Raji (cell line): ENCODE results near the gene OR2Z1.

Source experiments
- POLR2A ChIP-seq: IDR thresholded peaks from 2 replicates; pipeline ENCODE4 v1.6.1; 2011; ENCODE audit warnings: low read depth, low read length, control low read depth; ENCODE audit not compliant: insufficient read depth

Gene OR2Z1

DNA sequence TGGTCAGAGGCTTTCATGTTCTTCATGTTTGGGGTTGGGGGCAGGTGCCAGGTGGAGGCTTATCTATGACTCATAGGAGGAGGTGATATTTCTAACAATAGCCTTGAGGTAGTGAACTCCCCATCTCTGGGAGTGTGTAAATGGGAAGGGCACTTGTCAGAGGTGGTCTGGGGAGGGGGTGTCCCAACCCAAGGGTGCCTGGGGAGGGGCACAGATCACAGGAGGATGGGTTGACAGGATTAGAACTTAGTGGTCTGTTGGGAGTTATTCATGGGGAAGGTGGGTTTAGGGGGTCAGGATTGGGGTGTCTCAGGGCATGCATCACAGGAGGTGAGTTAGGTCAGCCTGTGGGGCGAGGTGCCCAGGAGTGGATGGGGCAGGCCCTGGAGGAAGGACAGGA lies 24.4 kb upstream of the OR2Z1 start:
- TF ChIP-seq POLR2A: no peak

GRCh38 chr19:8697671-8698432 lies 23.6 kb upstream of the OR2Z1 start:
- TF ChIP-seq POLR2A: no peak

DNA sequence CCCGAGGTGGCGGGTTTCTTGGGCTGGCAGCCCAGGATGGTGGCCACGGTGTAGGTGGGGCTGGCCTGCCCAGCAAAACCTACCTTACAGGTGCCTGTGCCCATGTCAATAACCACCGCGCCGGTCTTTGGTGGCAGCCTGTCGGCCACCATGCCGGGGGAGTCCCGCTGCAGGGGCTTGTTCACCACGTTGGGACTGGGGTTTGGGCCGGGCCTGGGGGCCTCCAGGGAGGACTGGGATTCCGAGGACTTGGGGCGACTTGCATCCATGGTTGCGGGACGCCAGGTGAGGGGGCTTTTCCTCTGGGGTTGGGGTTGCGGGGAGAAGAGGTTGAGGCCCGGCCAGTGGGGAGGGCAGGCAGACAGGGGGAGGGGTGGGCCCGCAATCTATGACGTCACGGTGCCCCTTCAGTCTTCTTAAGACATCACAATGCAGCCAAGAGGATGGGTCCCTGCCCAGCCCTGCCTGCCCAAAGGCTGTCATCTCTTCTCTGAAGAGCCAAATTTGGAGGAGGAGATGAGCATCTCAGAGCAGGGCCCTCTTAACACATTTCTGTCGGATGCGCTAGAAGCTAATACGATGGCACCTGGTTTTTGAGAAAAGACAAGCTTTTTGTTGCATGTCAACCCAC lies 22.9 kb upstream of the OR2Z1 start, which contains the start of gene ACTL9:
ACTL9 (minus strand) TSS at position 363 of the 631 bp plus-strand sequence; CDS start at position 269, 94 bp downstream.
- TF ChIP-seq POLR2A: no peak

GRCh38 chr19:8699908-8700307 lies 21.5 kb upstream of the OR2Z1 start:
- TF ChIP-seq POLR2A: no peak

DNA sequence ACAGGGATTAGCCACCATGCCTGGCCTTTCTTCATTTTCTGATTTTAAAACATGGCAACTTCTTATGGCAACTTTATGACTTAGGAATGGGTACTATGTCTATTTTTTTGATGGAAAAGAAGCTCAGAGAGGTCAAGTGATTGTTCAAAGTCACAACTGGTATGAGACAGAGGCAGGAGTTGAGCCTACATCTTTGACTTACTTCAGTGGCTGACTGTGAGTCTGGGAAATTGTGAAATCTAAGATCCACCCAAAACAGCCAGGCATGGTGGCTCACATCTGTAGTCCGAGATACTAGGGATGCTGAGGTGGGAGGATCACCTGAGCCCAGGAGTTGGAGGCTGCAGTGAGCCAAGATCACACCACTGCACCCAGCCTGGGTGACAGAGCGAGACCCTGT lies 20.5 kb upstream of the OR2Z1 start:
- no peak for TF ChIP-seq POLR2A

- no peak for TF ChIP-seq POLR2A
Observed at GRCh38 chr19:8702350-8702749, 19.1 kb upstream of the OR2Z1 start.

DNA sequence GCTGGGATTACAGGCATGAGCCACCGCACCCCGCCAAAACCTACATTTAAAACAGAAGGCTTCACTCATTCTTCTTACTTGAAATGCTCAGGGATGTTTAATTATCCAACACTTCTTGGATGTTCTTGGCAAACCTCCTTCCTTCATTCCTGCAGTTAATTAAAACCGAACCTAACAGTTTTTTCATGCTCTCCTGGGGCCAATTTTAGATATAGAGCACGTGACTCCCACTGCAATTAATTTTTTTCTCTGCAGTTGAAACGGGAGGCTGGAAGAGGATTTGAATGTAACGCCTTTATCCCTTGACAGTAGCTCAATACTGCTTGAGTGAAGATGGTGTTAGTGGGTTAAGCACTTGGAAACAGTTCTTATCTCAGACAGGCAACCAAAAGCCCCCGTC lies 18.2 kb upstream of the OR2Z1 start:
- no peak for TF ChIP-seq POLR2A

DNA sequence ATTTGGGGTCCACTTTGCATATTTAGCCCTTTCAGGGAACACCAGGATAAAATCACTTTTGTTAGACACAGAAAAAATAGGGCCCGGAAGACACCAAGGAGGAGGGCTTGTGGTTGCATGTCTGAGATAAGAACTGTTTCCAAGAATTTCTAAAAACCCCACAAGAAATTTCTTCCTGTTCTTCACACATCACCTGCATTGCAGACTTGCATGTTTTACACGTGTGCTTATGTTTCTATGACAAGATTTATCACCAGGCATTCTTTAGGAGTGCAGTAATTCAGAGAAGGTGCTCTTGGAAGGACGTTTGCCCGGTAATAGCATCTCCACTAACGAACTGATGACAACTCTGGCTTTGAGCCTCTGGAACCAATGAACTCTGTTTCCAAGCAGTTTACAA lies 15.7 kb upstream of the OR2Z1 start:
- TF ChIP-seq POLR2A: no peak

DNA sequence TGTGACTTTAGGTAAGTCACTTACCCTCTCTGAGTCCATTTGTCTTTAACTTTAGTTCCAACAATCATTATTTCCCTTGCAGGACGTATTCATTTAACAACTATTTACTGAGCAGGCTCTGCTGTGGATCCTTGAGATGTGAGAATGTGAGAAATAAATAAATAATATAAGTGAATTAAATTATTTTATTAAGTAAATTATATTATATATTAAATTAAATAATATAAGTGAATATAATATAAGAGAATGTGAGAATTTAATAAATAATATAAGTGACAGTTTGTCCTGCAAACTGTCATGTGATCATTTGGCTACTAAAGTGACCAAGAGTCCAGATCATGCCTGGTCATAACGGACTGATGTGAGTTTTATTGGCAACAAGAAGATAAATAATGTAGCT lies 598 bp downstream of the OR2Z1 start:
- no peak for TF ChIP-seq POLR2A

- TF ChIP-seq POLR2A: no peak
Observed at GRCh38 chr19:8724276-8724675, 2.8 kb downstream of the OR2Z1 start.

DNA sequence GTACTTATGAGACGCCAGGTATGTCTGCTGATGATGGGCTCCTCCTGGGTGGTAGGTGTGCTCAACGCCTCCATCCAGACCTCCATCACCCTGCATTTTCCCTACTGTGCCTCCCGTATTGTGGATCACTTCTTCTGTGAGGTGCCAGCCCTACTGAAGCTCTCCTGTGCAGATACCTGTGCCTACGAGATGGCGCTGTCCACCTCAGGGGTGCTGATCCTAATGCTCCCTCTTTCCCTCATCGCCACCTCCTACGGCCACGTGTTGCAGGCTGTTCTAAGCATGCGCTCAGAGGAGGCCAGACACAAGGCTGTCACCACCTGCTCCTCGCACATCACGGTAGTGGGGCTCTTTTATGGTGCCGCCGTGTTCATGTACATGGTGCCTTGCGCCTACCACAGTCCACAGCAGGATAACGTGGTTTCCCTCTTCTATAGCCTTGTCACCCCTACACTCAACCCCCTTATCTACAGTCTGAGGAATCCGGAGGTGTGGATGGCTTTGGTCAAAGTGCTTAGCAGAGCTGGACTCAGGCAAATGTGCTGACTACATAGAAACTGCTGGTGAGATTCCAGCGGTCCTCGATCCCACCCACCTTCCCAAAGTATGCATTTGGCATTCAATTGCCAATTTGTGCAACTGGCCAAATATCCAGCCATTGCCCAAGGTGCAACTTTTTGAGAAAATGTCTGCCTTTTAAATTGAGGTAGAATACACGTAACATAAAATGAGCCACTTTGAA lies 10.2 kb downstream of the OR2Z1 start:
- TF ChIP-seq POLR2A: no peak

DNA sequence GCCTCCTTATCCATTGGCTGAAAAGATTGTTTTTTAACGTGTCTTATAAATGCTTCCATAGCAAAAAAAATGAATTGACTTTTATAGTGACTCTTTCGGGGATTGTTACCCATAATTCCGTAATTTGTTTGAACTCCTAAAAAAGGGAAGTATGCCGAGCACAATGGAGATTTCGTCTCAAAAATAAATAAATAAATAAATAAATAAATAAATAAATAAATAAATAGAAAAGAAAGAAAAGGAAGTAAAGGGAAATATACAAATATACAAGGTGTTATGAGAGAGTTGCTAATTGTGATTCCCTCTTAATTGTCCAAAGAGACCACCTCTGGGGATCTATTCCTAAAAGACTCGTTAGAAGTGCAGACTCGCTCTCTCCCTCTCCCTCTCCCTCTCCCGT lies 16.9 kb downstream of the OR2Z1 start:
- TF ChIP-seq POLR2A: no peak
